OCI-LY7 (cell line): ENCODE data around the gene MIA3. TPM values are rescaled to one million over a fixed set of nuclear protein-coding genes. Genes with fewer than 3 reads are reported as not detected.

ENCODE experiments used
- BruUV-seq: library from RNA; stranded (reverse); fragments of 400-500 nt; replicated peaks from 2 replicates; lab custom pipeline; 2021; lab: Mats Ljungman, UMichigan
- CTCF ChIA-PET: fragments of 300-600 bp; sonication (Branson Sonifier 250); formaldehyde crosslinking; loops from one replicate; lab custom pipeline; 2022; ENCODE audit warnings: antibody characterized with exemption; ENCODE audit not compliant: unreplicated experiment; lab: Charles Lee
- POLR2A ChIA-PET: fragments of 300-600 bp; sonication (Branson Sonifier 250); formaldehyde crosslinking; loops from one replicate; lab custom pipeline; 2022; ENCODE audit warnings: antibody characterized with exemption; lab: Charles Lee
- DNase-seq: peaks from one replicate; pipeline ENCODE4 v3.0.0-alpha.2; 2015; ENCODE audit warnings: low spot score
- H2AFZ ChIP-seq: fragments of 200-600 bp; sonication (generic), shearing (Covaris generic); 2 replicates; pipeline ENCODE4 v1.6.1; 2014; ENCODE audit warnings: mild to moderate bottlenecking, antibody characterized with exemption, low read length, moderate library complexity
- H3K27ac ChIP-seq: fragments of 200-600 bp; sonication (generic); 2 replicates; pipeline ENCODE4 v1.5.1; 2014; ENCODE audit warnings: mixed run types, low read depth, mild to moderate bottlenecking, moderate library complexity, low read length, inconsistent platforms; ENCODE audit not compliant: poor library complexity, severe bottlenecking
- H3K36me3 ChIP-seq: fragments of 200-600 bp; sonication (generic); 2 replicates; pipeline ENCODE4 v1.6.1; 2014; ENCODE audit warnings: mild to moderate bottlenecking, antibody characterized with exemption, low read length, moderate library complexity, mixed read lengths; ENCODE audit not compliant: insufficient read depth
- H3K4me1 ChIP-seq: fragments of 200-600 bp; sonication (generic); 2 replicates; pipeline ENCODE4 v1.5.1; 2014; ENCODE audit warnings: mild to moderate bottlenecking, low read length; ENCODE audit not compliant: insufficient read depth, poor library complexity, severe bottlenecking
- H3K4me2 ChIP-seq: fragments of 200-600 bp; sonication (generic); 2 replicates; pipeline ENCODE4 v1.6.1; 2014; ENCODE audit warnings: mild to moderate bottlenecking, low read length
- H3K4me3 ChIP-seq: fragments of 200-600 bp; sonication (generic); 2 replicates; pipeline ENCODE4 v1.5.1; 2014; ENCODE audit warnings: mild to moderate bottlenecking, low read depth, low read length; ENCODE audit not compliant: poor library complexity, severe bottlenecking
- H3K79me2 ChIP-seq: fragments of 200-600 bp; sonication (generic); 2 replicates; pipeline ENCODE4 v1.6.1; 2016; ENCODE audit warnings: low read depth, mild to moderate bottlenecking, low read length, moderate library complexity, mixed read lengths; ENCODE audit not compliant: insufficient read depth
- H3K9me2 ChIP-seq: fragments of 200-600 bp; sonication (generic); 2 replicates; pipeline ENCODE4 v1.6.1; 2016; ENCODE audit warnings: mild to moderate bottlenecking, low read length, mixed read lengths; ENCODE audit not compliant: insufficient read depth
- H3K9me3 ChIP-seq: fragments of 200-600 bp; sonication (generic); 2 replicates; pipeline ENCODE4 v1.6.1; 2014; ENCODE audit warnings: mild to moderate bottlenecking, mixed run types, low read length, mixed read lengths
- H4K20me1 ChIP-seq: fragments of 200-600 bp; sonication (generic); 2 replicates; pipeline ENCODE4 v1.6.1; 2014; ENCODE audit warnings: mild to moderate bottlenecking, antibody characterized with exemption, low read length, moderate library complexity, mixed read lengths; ENCODE audit not compliant: insufficient read depth
- CTCF ChIP-seq: fragments of 200-600 bp; sonication (generic); conservative IDR thresholded peaks from 2 replicates; pipeline ENCODE4 v1.5.1; 2014; ENCODE audit warnings: mild to moderate bottlenecking, antibody characterized with exemption, low read length, moderate library complexity, mixed read lengths
- EZH2phosphoT487 ChIP-seq: fragments of 200-600 bp; sonication (generic); IDR thresholded peaks from 2 replicates; pipeline ENCODE4 v1.6.1; 2018; ENCODE audit warnings: low read depth, borderline replicate concordance, mild to moderate bottlenecking, mixed run types, antibody characterized with exemption, low read length, moderate library complexity, mixed read lengths
- intact Hi-C: fragments of 100-400 bp; cut with micrococcal nuclease; formaldehyde crosslinking; loops from one replicate; pipeline ENCODE4 v1.10.0; 2022; ENCODE audit not compliant: unreplicated experiment
- total RNA-seq, 2 experiments: library from RNA; depleted of rRNA in 1 of 2; stranded (reverse); fragments of >200 nt in 1 of 2; shearing (Covaris generic) in 1 of 2; gene quantifications; 2 replicates each; pipeline ENCODE4 v1.2.3, GENCODE V29; 2014 to 2022

The MIA3 gene
- total RNA-seq, 2 experiments from 2014 or later, result 23.5 to 57.1 TPM

DNA sequence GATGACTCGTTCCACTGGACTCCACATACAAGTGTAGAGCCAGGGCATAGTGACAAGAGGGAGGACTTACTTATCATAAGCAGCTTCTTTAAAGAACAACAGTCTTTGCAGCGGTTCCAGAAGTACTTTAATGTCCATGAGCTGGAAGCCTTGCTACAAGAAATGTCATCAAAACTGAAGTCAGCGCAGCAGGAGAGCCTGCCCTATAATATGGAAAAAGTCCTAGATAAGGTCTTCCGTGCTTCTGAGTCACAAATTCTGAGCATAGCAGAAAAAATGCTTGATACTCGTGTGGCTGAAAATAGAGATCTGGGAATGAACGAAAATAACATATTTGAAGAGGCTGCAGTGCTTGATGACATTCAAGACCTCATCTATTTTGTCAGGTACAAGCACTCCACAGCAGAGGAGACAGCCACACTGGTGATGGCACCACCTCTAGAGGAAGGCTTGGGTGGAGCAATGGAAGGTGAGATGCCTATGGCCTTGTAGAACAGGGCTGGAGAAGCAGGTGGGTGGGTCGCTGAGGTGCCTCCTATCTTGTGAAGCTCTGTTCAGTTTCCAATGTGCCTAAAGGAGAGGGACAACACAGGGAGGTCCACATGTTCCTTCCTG, 12.1 kb downstream of the MIA3 start:
- Histone ChIP-seq H4K20me1 (no peaks in the 10 kb centered on the region), H3K4me3 (no peak overlapping the region), H3K79me2 (no peaks in the 10 kb centered on the region), H3K36me3 (peaks cover 5% of the 10 kb centered on the region; the same call in 1 of the 2 replicates), H3K9me3 (no peaks in the 10 kb centered on the region), H2AFZ (no peak overlapping the region), H3K4me1 (no peaks in the 10 kb centered on the region), H3K9me2 (no peaks in the 10 kb centered on the region), H3K27ac (no peak overlapping the region), H3K4me2 (no peak overlapping the region)
- DNase-seq, result no peak
- ChIA-PET POLR2A (no interaction called here), CTCF (no interaction called here)
- TF ChIP-seq EZH2phosphoT487, result no peak
- no peak for TF ChIP-seq CTCF
- no TSS peak for BruUV-seq
- intact Hi-C loops, result no loop called here

DNA sequence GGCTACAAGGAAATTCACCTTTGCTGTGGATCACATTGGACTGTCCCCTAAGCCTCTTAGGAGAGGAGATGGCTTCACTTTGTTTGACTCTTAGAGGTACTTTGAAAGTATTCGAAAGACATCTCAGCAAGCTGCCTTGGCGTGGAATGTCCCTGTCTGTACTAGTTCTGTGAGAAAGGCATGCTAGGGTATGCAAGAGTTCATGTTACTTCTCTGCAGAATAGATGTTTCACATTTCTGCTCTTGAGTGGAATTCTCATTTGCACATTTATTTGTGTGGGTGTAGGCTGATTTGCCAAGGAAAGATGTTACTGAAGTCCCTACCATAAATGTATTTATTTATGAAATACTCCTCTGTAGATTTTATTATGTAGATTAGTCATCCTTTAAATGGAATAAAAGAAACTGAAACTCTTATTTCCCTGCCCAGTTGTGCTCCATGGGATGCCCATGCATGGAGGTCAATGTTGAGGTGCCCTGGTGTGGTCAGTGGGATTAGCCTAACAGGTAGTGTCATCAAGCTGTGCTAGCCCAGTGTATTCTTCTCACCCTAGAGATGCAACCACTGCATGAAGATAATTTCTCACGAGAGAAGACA, 13.8 kb downstream of the MIA3 start:
- TF ChIP-seq CTCF (no peak), EZH2phosphoT487 (no peak)
- DNase-seq, result no peak
- H3K27ac ChIP-seq, result no peak overlapping the region
- no peak overlapping the region for H3K4me3 ChIP-seq
- no TSS peak for BruUV-seq
- peaks cover 5% of the 10 kb centered on the region; the same call in 1 of the 2 replicates for H3K36me3 ChIP-seq
- no peaks in the 10 kb centered on the region for H3K9me2 ChIP-seq
- H3K79me2 ChIP-seq, result no peaks in the 10 kb centered on the region
- intact Hi-C loops, result no loop called here
- POLR2A ChIA-PET, result no interaction called here
- H3K4me2 ChIP-seq, result no peak overlapping the region
- no peaks in the 10 kb centered on the region for H3K9me3 ChIP-seq
- no peak overlapping the region for H2AFZ ChIP-seq
- CTCF ChIA-PET, result no interaction called here
- H3K4me1 ChIP-seq, result no peaks in the 10 kb centered on the region
- no peaks in the 10 kb centered on the region for H4K20me1 ChIP-seq

DNA sequence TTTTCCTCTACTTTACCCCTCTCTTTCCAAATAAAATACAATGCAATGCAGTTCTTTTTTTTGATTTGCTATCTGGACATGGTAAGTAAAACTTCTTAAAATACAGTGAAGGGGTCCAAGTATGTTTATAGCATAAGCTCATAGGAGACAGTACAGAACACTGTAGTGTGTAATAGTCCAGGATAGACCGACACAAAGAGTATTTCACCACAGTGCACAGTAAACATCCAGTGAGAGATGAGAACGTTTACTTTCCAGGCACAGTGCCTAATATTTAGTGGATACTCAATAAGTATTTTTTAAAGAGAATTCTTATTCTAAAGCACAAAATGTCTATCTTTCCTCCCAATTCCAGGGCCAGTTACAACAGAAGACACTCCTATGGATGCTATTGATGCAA, 14.9 kb downstream of the MIA3 start:
- ChIA-PET POLR2A (no interaction called here), CTCF (no interaction called here)
- TF ChIP-seq CTCF, result no peak
- no peak for TF ChIP-seq EZH2phosphoT487
- H3K27ac ChIP-seq, result no peak overlapping the region
- H3K4me1 ChIP-seq, result no peaks in the 10 kb centered on the region
- H3K9me2 ChIP-seq, result no peaks in the 10 kb centered on the region
- no peaks in the 10 kb centered on the region for H4K20me1 ChIP-seq
- H3K9me3 ChIP-seq, result no peaks in the 10 kb centered on the region
- no peaks in the 10 kb centered on the region for H3K79me2 ChIP-seq
- no peak overlapping the region for H3K4me2 ChIP-seq
- H3K36me3 ChIP-seq, result peaks cover 5% of the 10 kb centered on the region; the same call in 1 of the 2 replicates
- no peak overlapping the region for H3K4me3 ChIP-seq
- BruUV-seq, result no TSS peak
- DNase-seq, result no peak
- no peak overlapping the region for H2AFZ ChIP-seq
- intact Hi-C loops, result no loop called here
